ENCODE results near the gene SCNM1.
"Not testable (repeated sequence)": the region's sequence is repeated elsewhere in the genome, so short reads cannot be mapped to it uniquely, and the experiment has no call there.

SCNM1 gene

DNA sequence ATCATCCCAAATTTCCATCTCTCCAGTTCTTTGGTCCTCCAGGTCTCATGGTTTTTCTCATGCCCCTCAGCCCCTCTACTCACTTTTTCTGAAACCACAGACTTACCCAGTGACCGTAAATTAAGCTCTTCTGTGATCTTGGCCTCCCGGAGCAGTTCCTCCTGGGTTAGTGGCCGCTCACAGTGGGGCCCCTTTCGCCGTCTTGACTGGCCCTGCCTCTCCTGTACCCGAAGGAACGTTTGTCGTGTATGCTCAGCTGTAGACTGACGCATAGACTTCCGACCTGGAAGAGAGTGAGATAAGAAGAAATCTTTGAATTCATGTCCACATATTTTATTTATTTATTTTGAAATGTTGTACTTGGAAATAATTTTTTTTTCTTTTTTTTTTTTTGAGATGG is 18.3 kb downstream of the SCNM1 start:
- no peak overlapping the region for H3K23ac ChIP-seq (ENCODE audit: low read length in 2 of 2)
- no peak for DNase-seq

GRCh38 chr1:151187205-151187604 is 21.3 kb downstream of the SCNM1 start:
- Histone ChIP-seq H3K23ac (ENCODE audit: low read length in 2 of 2) (no peak overlapping the region), H2AK5ac (ENCODE audit: low read length, severe bottlenecking) (no peak overlapping the region), H2BK5ac (ENCODE audit: low read depth, low read length, poor library complexity, severe bottlenecking) (no peak overlapping the region), H2AFZ (ENCODE audit: low read depth, low read length) (no peak overlapping the region), H4K91ac (ENCODE audit: low read length) (no peak overlapping the region), H3K36me3 (ENCODE audit: control insufficient read depth in 1 of 2, insufficient read depth in 2 of 2, low read depth in 1 of 2, low read length in 2 of 2) (peaks cover 19 to 35% of the 10 kb centered on the region in 2 experiments), H3K14ac (ENCODE audit: low read length in 2 of 2) (no peak overlapping the region), H3K27me3 (ENCODE audit: control insufficient read depth in 1 of 2, insufficient read depth in 1 of 2, low read length in 2 of 2) (no peaks in the 10 kb centered on the region), H3K27ac (ENCODE audit: low read length, poor library complexity, severe bottlenecking) (no peak overlapping the region), H3K9me3 (ENCODE audit: control insufficient read depth, low read length) (no peaks in the 10 kb centered on the region), H3K79me1 (replicated peaks; ENCODE audit: low read length, poor library complexity, severe bottlenecking) (peaks cover 25% of the 10 kb centered on the region), H3K9ac (ENCODE audit: low read length) (no peak overlapping the region), H2BK12ac (ENCODE audit: low read length in 2 of 2) (no peak overlapping the region), H3K4me2 (ENCODE audit: low read length, poor library complexity, severe bottlenecking) (no peak overlapping the region), H4K8ac (ENCODE audit: low read length) (no peak overlapping the region), H2BK120ac (ENCODE audit: low read depth, low read length) (no peak overlapping the region), H3K4ac (ENCODE audit: low read depth in 1 of 2, low read length in 2 of 2) (no peak overlapping the region), H3K4me3 (ENCODE audit: insufficient read depth in 1 of 2, low read depth in 1 of 2, low read length in 2 of 2) (no peak overlapping the region), H3K4me1 (ENCODE audit: control insufficient read depth, insufficient read depth, low read depth, low read length) (peaks cover 1% of the 10 kb centered on the region), H2BK15ac (ENCODE audit: low read depth, poor library complexity, severe bottlenecking) (no peak overlapping the region), H3K18ac (ENCODE audit: low read depth in 1 of 2, low read length in 2 of 2) (no peak overlapping the region)
- WGBS = no CpG with 5 or more reads among the region's 1 CpG
- no peak for DNase-seq

More for the DNA sequence above, 18.3 kb downstream of the SCNM1 start:
- H4K8ac ChIP-seq (ENCODE audit: low read length) = no peak overlapping the region
- H2BK5ac ChIP-seq (ENCODE audit: low read depth, low read length, poor library complexity, severe bottlenecking) = no peak overlapping the region
- H3K4me3 ChIP-seq (ENCODE audit: insufficient read depth in 1 of 2, low read depth in 1 of 2, low read length in 2 of 2) = no peak overlapping the region
- H3K79me1 ChIP-seq (replicated peaks; ENCODE audit: low read length, poor library complexity, severe bottlenecking) = peaks cover 34% of the 10 kb centered on the region
- H3K27me3 ChIP-seq (ENCODE audit: control insufficient read depth in 1 of 2, insufficient read depth in 1 of 2, low read length in 2 of 2) = no peaks in the 10 kb centered on the region
- no peak overlapping the region for H3K27ac ChIP-seq (ENCODE audit: low read length, poor library complexity, severe bottlenecking)
- H2BK15ac ChIP-seq (ENCODE audit: low read depth, poor library complexity, severe bottlenecking) = no peak overlapping the region
- peaks cover 46 to 63% of the 10 kb centered on the region in 2 experiments for H3K36me3 ChIP-seq (ENCODE audit: control insufficient read depth in 1 of 2, insufficient read depth in 2 of 2, low read depth in 1 of 2, low read length in 2 of 2)
- H3K14ac ChIP-seq (ENCODE audit: low read length in 2 of 2) = no peak overlapping the region
- H3K4me2 ChIP-seq (ENCODE audit: low read length, poor library complexity, severe bottlenecking) = no peak overlapping the region
- H2AFZ ChIP-seq (ENCODE audit: low read depth, low read length) = no peak overlapping the region
- H2BK12ac ChIP-seq (ENCODE audit: low read length in 2 of 2) = no peak overlapping the region
- WGBS = 98% methylated on average over 8 of the region's 10 CpGs
- no peaks in the 10 kb centered on the region for H3K4me1 ChIP-seq (ENCODE audit: control insufficient read depth, insufficient read depth, low read depth, low read length)
- no peaks in the 10 kb centered on the region for H3K9me3 ChIP-seq (ENCODE audit: control insufficient read depth, low read length)
- H3K4ac ChIP-seq (ENCODE audit: low read depth in 1 of 2, low read length in 2 of 2) = no peak overlapping the region
- H3K18ac ChIP-seq (ENCODE audit: low read depth in 1 of 2, low read length in 2 of 2) = no peak overlapping the region
- H4K91ac ChIP-seq (ENCODE audit: low read length) = no peak overlapping the region
- no peak overlapping the region for H2AK5ac ChIP-seq (ENCODE audit: low read length, severe bottlenecking)
- no peak overlapping the region for H2BK120ac ChIP-seq (ENCODE audit: low read depth, low read length)
- H3K9ac ChIP-seq (ENCODE audit: low read length) = no peak overlapping the region

DNA sequence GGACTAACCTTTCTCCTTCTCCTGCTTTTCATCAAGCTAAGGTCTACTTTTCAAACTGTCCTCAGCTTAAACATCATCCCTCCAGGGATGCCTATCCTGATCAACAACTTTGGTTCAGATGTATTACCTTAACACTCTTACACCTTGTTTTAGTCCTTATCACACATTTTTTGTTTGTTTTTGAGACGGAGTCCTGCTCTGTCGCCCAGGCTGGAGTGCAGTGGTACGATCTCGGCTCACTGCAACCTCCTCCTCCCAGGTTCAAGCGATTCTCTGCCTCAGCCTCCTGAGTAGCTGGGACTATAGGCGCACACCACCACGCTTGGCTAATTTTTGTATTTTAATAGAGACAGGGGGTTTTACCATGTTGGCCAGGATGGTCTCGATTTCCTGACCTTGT is 22.7 kb downstream of the SCNM1 start:
- not testable (repeated sequence) for H2BK5ac ChIP-seq (ENCODE audit: low read depth, low read length, poor library complexity, severe bottlenecking); H3K9me3 ChIP-seq (ENCODE audit: control insufficient read depth, low read length); H2BK15ac ChIP-seq (ENCODE audit: low read depth, poor library complexity, severe bottlenecking); H3K27me3 ChIP-seq (ENCODE audit: control insufficient read depth in 1 of 2, insufficient read depth in 1 of 2, low read length in 2 of 2); H2AFZ ChIP-seq (ENCODE audit: low read depth, low read length); H3K27ac ChIP-seq (ENCODE audit: low read length, poor library complexity, severe bottlenecking); H3K23ac ChIP-seq (ENCODE audit: low read length in 2 of 2); H4K91ac ChIP-seq (ENCODE audit: low read length); H3K14ac ChIP-seq (ENCODE audit: low read length in 2 of 2); H3K4ac ChIP-seq (ENCODE audit: low read depth in 1 of 2, low read length in 2 of 2); H4K8ac ChIP-seq (ENCODE audit: low read length); H2AK5ac ChIP-seq (ENCODE audit: low read length, severe bottlenecking); H2BK120ac ChIP-seq (ENCODE audit: low read depth, low read length); H3K18ac ChIP-seq (ENCODE audit: low read depth in 1 of 2, low read length in 2 of 2); DNase-seq; H3K4me1 ChIP-seq (ENCODE audit: control insufficient read depth, insufficient read depth, low read depth, low read length); H2BK12ac ChIP-seq (ENCODE audit: low read length in 2 of 2)
- WGBS = 93% methylated on average over 8 of the region's 8 CpGs
- Histone ChIP-seq H3K9ac (ENCODE audit: low read length) (peak overlapping the region; percentile 90), H3K4me2 (ENCODE audit: low read length, poor library complexity, severe bottlenecking) (peak overlapping the region; percentile 87), H3K4me3 (ENCODE audit: insufficient read depth in 1 of 2, low read depth in 1 of 2, low read length in 2 of 2) (peak overlapping the region in 1 of 2 experiments; percentile 90), H3K79me1 (replicated peaks; ENCODE audit: low read length, poor library complexity, severe bottlenecking) (peaks cover 23% of the 10 kb centered on the region), H3K36me3 (ENCODE audit: control insufficient read depth in 1 of 2, insufficient read depth in 2 of 2, low read depth in 1 of 2, low read length in 2 of 2) (peaks cover 12 to 23% of the 10 kb centered on the region in 2 experiments)

DNA sequence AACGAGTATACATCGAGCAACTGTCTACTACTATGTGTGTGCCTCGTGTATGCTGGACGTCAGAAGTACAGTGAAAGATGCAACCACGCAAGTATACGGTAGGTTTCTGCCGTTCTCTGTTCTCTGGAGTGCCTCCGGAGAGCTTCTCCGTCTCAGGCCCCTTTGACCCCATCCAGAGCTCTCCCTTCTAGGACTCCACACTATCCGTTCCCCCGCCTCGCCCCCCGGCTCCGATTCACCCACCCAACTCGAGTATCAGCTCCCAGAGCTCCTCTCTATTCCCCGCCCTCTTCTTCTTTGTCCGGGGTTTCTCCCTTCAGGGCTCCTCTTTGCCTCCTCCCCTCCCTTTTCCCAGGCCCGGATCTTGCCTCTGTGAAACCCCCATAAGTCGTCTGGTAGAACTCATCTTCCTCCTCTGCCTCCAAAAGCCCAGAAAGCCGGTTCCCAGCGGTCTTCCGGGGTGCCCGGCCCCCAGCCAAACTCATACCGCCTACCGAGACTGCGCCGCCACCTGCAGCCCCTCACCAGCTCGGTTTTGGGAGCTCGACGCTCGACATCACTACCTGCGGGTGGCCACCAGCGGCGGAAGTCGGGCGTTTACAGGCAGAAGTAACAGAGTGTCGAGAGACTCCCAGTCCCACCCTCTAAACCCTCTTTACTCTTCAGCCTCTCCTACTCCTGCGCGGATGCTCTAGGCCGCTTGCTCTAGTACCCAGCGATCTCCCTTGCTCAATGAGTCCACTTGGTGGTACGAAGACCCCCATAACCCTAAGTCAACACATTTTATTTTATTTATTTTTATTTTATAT is 23.9 kb downstream of the SCNM1 start, which contains the start of gene VPS72:
Gene VPS72 (minus strand): TSS at position 561 of the 809 bp plus-strand sequence. CDS start 76 bp downstream, at position 485.
- peaks cover 8 to 11% of the 10 kb centered on the region in 2 experiments for H3K36me3 ChIP-seq (ENCODE audit: control insufficient read depth in 1 of 2, insufficient read depth in 2 of 2, low read depth in 1 of 2, low read length in 2 of 2)
- peak within 1 kb of the TSS; percentile 43 for H2AFZ ChIP-seq (ENCODE audit: low read depth, low read length)
- no peak within 1 kb of the TSS for H3K14ac ChIP-seq (ENCODE audit: low read length in 2 of 2)
- peak; percentile 92 for DNase-seq
- H3K9me3 ChIP-seq (ENCODE audit: control insufficient read depth, low read length) = no peaks in the 10 kb centered on the region
- peak within 1 kb of the TSS; percentile 90 for H3K9ac ChIP-seq (ENCODE audit: low read length)
- peaks cover 21% of the 10 kb centered on the region for H3K79me1 ChIP-seq (replicated peaks; ENCODE audit: low read length, poor library complexity, severe bottlenecking)
- H3K23ac ChIP-seq (ENCODE audit: low read length in 2 of 2) = no peak within 1 kb of the TSS
- peak within 1 kb of the TSS; percentile 46 to 49 for H3K4ac ChIP-seq (ENCODE audit: low read depth in 1 of 2, low read length in 2 of 2)
- peak within 1 kb of the TSS; percentile 95 for H4K8ac ChIP-seq (ENCODE audit: low read length)
- H3K27me3 ChIP-seq (ENCODE audit: control insufficient read depth in 1 of 2, insufficient read depth in 1 of 2, low read length in 2 of 2) = no peaks in the 10 kb centered on the region
- H3K27ac ChIP-seq (ENCODE audit: low read length, poor library complexity, severe bottlenecking) = peak within 1 kb of the TSS; percentile 90
- peak within 1 kb of the TSS; percentile 75 to 90 for H3K4me3 ChIP-seq (ENCODE audit: insufficient read depth in 1 of 2, low read depth in 1 of 2, low read length in 2 of 2)
- H2BK12ac ChIP-seq (ENCODE audit: low read length in 2 of 2) = no peak within 1 kb of the TSS
- peak within 1 kb of the TSS; percentile 85 for H4K91ac ChIP-seq (ENCODE audit: low read length)
- peak within 1 kb of the TSS; percentile 72 to 75 for H3K18ac ChIP-seq (ENCODE audit: low read depth in 1 of 2, low read length in 2 of 2)
- H3K4me2 ChIP-seq (ENCODE audit: low read length, poor library complexity, severe bottlenecking) = peak within 1 kb of the TSS; percentile 87
- H2BK15ac ChIP-seq (ENCODE audit: low read depth, poor library complexity, severe bottlenecking) = peak within 1 kb of the TSS; percentile 66
- WGBS = under 1% methylated on average over 37 of the region's 42 CpGs
- no peak within 1 kb of the TSS for H2AK5ac ChIP-seq (ENCODE audit: low read length, severe bottlenecking)
- no peak within 1 kb of the TSS for H2BK120ac ChIP-seq (ENCODE audit: low read depth, low read length)
- H3K4me1 ChIP-seq (ENCODE audit: control insufficient read depth, insufficient read depth, low read depth, low read length) = peaks cover 1% of the 10 kb centered on the region
- peak within 1 kb of the TSS; percentile 92 for H2BK5ac ChIP-seq (ENCODE audit: low read depth, low read length, poor library complexity, severe bottlenecking)

All from mesenchymal stem cell (in vitro differentiated cells and primary cell).